ENCODE measurements around the gene ZCCHC2.

GRCh38 chr18:62484941-62485340 is 37.9 kb upstream of the ZCCHC2 start:
- TF ChIP-seq CTCF (IDR thresholded peaks at IDR 0.05): no peak
- TF ChIP-seq POLR2A (IDR thresholded peaks at IDR 0.05): no peak

Data from transverse colon (tissue), 3 donors.